ENCODE measurements around the gene TRAF3.

Gene TRAF3

GRCh38 chr14:102909462-102909861 lies 132.2 kb downstream of the TRAF3 start:
- DNase-seq (ENCODE audit: low read depth) = no peak

GRCh38 chr14:102909911-102910310 lies 132.7 kb downstream of the TRAF3 start:
- DNase-seq (ENCODE audit: low read depth) = no peak

DNA sequence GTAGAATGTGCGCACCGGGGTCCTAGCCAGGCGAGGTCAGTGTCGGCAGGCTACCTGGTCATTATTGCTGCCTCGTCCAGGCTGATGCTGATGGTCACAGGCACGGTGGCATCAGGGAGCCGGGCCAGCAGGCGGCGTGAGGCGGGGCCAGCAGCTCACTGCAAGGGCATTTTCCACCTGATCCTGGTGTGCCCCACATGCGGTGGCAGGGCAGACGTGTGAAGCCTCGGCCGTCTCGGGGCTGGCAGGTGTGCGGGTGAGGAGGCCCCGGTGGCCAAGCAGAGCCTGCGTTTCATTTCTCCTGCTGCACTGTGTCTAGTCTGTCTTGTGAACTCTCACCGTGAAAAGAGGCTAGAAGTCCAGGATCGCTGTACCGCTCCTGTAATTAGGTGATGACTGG lies 133.2 kb downstream of the TRAF3 start:
- DNase-seq (ENCODE audit: low read depth) = no peak

DNA sequence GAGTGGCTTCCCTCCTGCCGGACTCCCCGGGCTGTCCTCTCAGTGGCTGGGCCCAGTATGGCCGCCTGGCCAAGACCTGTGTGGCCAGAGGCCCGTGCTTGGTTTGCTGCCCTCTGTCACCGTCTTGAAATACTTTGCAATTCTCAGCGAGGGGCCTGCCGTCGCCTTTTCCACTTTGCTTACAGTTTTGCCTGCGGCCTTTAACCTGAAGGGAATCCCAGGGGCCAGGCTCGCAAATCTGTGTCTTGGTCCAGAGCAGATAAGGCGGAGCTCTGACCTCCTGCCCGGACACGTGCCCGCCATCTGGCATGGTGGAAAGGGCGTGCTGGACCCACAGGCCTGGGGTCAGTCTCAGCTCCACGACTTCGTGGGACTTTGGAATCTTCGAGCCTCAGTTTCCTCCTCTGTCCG lies 134.3 kb downstream of the TRAF3 start:
- no peak for DNase-seq (ENCODE audit: low read depth)

DNA sequence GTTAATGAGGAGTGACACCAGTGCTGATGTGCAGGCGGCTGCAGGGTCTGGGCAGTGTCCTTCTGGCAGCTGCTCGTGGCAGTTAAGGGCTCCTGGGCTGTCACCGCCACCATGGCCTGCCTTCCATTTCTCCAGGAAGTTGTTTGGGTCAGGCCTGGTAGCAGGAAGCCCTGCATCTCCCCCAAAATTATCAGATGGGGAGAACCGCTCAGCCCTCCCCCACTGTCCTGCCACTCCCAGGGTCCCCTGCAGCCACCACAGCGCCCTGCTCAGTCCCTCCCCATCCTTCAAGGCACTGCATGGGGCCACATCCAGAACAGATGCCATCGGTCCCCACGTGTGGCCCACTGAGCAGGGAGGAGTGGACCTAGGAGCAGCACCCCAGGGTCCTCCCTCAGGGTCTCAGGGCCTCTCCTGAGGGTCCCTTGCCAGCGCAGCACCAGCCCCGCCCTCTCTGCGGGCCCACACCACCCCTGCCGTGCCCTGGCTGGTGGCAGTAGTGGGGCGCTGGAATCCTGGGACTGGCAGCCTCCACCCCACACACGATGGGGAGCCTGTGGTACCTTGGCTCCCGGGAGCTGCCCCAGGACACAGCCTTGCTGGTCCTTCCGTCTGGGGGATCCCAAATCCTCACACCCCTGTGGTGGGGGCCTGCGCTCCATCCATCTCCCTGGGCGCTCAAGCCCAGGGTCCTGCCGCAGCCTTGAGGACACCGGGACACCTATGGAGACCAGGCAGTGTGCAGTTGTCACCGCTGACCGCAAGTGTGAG lies 134.9 kb downstream of the TRAF3 start:
- no peak for DNase-seq (ENCODE audit: low read depth)

DNA sequence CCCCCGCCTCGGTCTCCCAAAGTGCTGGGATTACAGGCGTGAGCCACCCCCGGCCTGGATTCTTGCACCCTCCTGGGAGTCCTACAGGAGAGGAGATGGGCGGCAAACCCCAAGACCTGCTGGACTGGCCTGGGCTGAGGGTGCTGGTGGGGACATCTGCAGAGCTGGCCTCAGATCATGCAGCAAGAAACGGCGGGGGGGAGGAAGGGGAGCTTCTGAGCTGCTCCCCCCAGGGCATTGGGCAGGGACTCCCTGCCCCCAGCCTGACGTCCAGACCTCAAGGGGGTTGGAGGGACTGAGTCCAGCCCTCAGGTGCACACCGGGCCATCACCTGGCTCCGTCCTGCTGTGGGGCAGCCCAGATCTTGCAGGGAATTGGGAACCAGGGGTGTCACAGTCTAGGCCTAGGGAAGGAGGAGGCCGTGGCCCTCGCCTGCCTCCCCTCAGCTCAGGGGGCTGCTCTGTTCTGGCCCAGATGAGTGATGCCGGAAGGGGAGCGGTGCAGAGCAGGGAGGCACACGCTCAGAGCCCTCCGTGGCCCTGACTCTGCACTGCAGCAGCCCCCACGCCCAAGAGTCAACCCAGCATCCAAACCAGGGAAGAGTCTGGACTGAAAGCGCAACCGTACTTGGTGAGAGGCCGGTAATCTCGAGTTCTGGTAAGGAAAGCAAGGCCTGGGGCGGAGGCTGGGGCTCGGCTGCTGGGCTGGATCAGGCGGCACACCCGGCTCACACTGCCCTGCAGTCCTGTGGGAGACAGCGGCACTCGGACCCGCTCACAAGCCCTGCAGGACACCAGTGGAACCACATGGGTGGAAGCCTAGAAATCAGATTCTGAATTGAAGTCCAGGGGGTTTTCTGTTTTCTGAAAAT lies 136.3 kb downstream of the TRAF3 start:
- no peak for DNase-seq (ENCODE audit: low read depth)

DNA sequence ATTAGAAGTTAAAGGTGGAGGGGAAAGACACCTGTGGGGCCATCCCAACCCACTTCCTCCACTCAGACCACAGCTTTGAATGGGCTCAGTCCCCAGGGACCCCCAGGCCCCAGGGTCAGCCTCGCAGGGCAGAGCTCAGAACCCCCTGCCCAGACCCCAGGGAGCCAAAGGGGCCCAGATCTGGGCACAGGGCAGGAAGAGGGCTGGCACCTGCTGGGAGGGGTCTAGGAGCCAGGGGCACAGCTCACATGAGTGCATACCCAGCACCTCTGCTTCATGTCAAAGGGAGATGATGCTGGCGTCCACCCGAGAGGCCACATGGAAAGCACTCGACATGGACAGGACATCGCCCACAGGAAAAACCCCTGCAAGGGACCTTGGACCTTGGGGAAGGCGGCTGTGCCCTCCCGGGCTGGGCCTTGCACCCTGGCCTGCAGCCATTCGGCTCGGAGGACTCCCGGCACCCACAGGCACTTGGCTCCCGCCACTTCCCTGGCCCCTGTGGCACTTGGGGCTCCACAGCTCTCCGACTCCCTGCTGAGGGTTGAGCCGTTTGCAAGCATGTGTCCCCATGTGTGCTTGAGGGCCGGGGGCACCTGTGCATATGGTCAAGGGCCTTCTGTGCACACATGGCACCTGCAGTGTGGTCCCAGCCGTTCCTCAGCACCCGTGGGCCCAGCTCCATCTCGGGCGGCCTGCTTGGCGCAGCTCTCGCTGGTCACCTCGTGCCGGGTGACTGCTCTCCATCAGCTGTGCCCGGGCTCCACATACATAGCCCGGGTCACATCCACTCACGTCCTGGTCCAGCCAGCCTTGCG lies 137.4 kb downstream of the TRAF3 start:
- no peak for DNase-seq (ENCODE audit: low read depth)

- no peak for DNase-seq (ENCODE audit: low read depth)
These were observed 138.3 kb downstream of the TRAF3 start for GRCh38 chr14:102915292-102916110.

DNA sequence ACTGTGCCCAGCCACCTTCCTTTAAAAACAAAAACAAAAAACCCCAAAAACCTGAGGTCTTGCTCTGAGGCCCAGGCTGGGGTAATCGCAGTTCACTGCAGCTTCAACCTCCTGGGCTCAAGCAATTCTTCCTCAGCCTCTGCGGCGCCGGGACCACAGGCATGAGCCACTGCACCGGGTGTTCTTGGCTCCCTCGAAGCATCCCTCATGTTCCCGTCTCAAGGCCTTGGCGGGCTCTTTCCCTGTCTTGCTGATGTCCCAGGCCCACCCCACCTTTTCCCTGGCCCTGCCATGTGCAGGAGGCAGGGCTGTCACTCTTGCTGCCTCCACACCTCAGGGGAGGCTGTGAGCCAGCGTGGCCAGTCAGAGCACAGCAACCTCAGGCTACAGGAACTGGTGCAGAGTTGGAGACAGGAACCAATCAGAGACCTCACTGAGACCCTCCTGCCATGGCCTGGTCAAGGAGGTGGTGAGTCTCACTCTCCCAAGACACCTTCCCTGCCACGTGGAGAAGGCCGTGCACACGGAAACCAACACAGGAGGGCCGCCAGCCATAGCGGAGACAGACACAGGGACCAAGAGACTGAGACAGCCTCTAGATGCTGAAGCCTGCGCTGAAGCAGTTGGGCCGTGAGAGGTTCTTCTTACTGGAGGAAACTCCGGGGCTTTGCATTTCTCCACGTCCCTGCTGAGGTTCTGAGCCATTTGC lies 139.3 kb downstream of the TRAF3 start:
- DNase-seq (ENCODE audit: low read depth) = no peak

- no peak for DNase-seq (ENCODE audit: low read depth)
These were observed 139.8 kb downstream of the TRAF3 start for GRCh38 chr14:102917056-102917385.

DNA sequence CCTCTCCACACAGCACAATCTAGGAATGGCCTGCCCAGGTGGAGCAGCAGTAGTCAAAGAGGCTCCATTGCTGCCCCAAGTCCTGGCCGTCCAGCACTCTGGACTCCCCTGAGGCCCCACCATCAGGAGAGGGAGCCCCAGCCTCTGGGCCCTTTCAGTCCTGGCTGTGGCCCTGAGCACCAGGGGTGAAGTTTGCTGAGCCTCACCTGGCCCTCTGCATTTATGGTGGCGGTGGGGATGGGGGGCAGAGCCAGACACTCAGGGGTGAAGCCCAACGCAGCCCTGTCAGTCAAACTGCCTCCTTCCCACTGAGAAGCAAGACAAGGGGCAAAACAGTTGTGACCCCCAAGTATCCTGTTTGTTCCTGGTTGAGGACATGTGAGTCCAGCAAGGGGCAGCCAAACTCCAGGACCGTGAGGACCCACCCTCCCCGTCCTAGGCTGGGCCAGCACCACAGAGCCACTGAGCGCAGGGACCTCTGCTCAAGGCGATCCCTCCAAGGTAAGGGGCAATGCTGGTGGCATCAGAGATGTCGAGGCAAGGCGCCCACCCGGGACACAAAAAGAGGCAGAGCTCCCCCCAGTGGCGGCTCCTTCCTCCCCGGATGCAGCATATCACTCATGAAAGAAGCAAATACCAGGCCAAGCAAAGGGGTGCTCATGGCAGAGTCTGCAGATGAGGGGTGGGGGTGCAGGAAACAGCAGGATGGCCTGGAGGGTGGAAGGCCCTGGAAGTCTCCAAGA lies 140.4 kb downstream of the TRAF3 start:
- DNase-seq (ENCODE audit: low read depth) = peak; percentile 16

- no peak for DNase-seq (ENCODE audit: low read depth)
These were observed 141.2 kb downstream of the TRAF3 start for GRCh38 chr14:102918438-102918837.

- no peak for DNase-seq (ENCODE audit: low read depth)
These were observed 143.2 kb downstream of the TRAF3 start for GRCh38 chr14:102920273-102920997.

GRCh38 chr14:102920998-102921304 lies 143.7 kb downstream of the TRAF3 start:
- no peak for DNase-seq (ENCODE audit: low read depth)

DNA sequence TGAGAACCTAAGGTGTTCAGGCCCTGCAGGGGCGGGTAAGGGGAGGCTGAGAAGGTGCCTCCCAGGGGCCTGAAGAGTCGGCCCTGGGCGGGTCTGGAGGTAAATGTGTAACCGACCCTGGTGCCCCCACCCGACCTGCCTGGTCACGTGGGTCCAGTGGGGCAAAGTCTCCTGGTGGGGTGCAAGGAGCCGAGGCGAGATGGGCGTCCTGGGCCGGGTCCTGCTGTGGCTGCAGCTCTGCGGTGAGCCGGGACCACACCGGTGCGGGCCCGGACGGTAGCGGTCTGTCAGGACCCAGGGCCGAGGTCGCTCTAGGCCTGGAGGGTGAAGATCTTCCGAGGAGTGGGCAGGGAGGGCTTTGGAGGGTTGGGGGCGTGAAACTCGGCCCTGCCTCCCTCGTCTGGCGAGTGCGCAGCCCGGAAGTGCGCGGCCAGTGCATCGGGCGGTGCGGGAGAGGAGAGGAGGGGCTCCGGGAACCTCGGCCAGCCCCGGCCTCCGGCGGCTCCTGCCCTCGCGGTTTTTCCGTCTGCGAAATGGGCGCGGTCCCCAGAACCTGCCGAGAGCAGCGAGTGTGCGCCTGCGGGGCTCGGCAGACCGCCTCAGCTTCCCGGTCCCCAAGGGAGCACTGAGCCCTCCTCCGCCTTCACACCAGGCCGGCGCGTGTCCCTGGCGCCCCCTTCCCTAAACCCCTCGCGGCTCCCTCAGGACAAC lies 145.4 kb downstream of the TRAF3 start, which contains the start of gene AMN:
Gene AMN, plus strand, starts transcription at position 174 of the 711 bp plus-strand sequence. Its CDS starts 26 bp downstream, at position 200.
- no peak for DNase-seq (ENCODE audit: low read depth)

GRCh38 chr14:102923201-102923924 lies 146.1 kb downstream of the TRAF3 start:
- DNase-seq (ENCODE audit: low read depth) = no peak

DNA sequence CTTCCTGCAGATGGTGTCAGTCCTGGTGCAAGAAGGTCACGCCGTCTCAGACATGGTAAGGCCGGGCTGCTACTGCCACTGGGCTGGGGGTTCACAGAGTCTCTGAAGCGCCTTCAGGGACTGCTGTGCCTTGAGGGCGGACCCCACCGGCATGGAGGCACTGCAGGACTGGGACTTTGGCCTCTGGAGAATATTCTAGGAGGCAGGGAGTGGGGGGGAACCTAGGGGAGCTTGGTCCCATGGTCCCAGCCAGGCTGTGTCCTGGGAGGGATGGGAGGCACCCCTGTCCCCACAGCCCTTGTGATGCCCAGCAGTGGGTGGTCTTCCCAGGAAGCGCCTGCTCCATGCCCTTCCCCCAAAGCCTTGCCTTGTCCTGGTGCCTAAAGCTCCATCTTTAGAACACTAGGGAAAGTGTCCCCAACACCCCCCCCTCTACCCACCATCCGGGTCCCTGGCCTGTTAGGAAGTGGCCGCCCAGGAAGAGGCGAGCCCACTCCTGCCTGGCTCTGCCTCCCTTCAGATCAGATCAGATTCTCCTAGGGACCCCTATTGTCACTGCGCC lies 146.8 kb downstream of the TRAF3 start:
- DNase-seq (ENCODE audit: low read depth) = no peak

Measured in T-helper 22 cell (primary cell).